RWPE1 (cell line): ENCODE data around the gene DNAH14.

Experiments used
- CTCF ChIA-PET: fragments of 350-600 bp; sonication (Branson Sonifier 250); formaldehyde crosslinking; extraction: SDS; loops from one replicate; lab custom pipeline; 2021; lab: Yijun Ruan, JAX
- POLR2A ChIA-PET: fragments of 400-600 bp; formaldehyde crosslinking; extraction: SDS; loops from one replicate; lab custom pipeline; 2020; ENCODE audit warnings: antibody characterized with exemption; ENCODE audit not compliant: low non-redundant PET; lab: Yijun Ruan, JAX
- DNase-seq: peaks from one replicate; pipeline ENCODE4 v3.0.0; 2012; ENCODE audit warnings: low spot score
- H3K27ac ChIP-seq: fragments of 450-650 bp; 2 replicates; pipeline ENCODE4 v1.5.1; 2017
- TF ChIP-seq, protein P1 (sequence below): fragments of 450-650 bp; conservative IDR thresholded peaks from 2 replicates; pipeline ENCODE4 v1.5.1; 2017; ENCODE audit warnings: low read depth, mild to moderate bottlenecking

DNAH14 gene

DNA sequence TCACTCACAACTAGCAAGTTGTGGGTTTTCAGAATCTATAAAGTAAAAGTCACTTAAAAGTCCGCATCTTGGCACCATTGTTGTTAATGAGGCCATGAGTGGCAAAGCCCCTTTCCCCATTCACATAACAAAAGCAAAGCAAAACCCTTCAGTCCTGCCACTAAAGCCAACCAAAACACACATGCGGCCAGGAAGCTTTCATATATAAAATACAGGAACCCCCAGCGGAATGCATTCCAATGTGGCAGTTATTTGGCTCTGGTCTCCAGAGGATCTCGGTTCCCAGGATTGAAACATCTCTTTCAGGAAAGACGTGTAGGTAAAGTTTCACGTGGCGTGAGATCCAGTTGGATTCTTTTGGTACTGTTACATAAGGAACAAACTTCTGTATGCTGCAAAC, 500.8 kb downstream of the DNAH14 start:
- H3K27ac ChIP-seq: no peak overlapping the region
- ChIA-PET POLR2A (interaction anchor here (0.7 kb wide), 1 partner anchor 693 kb away, joined by 7 read pairs; no protein-coding TSS in a partner anchor), CTCF (interaction anchor here (0.8 kb wide), 1 partner anchor 17 kb away, joined by 3 read pairs; no protein-coding TSS in a partner anchor)
- TF ChIP-seq, protein P1, sequence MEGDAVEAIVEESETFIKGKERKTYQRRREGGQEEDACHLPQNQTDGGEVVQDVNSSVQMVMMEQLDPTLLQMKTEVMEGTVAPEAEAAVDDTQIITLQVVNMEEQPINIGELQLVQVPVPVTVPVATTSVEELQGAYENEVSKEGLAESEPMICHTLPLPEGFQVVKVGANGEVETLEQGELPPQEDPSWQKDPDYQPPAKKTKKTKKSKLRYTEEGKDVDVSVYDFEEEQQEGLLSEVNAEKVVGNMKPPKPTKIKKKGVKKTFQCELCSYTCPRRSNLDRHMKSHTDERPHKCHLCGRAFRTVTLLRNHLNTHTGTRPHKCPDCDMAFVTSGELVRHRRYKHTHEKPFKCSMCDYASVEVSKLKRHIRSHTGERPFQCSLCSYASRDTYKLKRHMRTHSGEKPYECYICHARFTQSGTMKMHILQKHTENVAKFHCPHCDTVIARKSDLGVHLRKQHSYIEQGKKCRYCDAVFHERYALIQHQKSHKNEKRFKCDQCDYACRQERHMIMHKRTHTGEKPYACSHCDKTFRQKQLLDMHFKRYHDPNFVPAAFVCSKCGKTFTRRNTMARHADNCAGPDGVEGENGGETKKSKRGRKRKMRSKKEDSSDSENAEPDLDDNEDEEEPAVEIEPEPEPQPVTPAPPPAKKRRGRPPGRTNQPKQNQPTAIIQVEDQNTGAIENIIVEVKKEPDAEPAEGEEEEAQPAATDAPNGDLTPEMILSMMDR: no peak
- DNase-seq: no peak

DNA sequence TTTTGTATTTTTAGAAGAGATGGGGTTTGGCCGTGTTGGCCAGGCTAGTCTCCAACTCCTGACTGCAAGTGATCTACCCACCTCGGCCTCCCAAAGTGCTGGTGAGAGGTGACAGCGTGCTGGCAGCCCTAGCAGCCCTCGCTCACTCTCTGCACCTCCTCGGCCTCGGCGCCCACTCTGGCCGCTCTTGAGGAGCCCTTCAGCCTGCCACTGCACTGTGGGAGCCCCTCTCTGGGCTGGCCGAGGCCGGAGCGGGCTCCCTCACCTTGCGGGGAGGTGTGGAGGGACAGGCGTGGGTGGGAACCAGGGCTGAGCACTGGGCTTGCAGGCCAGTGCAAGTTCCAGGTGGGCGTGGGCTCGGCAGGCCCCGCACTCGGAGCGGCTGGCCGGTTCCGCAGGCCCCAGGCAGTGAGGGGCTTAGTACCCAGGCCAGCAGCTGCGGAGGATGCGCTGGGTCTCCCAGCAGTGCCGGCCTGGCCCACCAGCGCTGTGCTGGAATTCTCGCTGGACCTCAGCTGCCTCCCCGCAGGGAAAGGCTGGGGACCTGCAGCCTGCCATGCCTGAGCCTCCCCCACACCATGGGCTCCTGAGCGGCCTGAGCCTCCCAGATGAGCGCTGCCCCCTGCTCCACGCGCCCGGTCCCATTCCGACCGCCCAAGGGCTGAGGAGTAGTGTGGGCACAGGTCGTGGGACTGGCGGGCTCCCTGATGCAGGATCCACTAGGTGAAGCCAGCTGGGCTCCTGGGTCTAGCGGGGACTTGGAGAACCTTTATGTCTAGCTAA, 501.8 kb downstream of the DNAH14 start:
- ChIA-PET POLR2A (no interaction called here), CTCF (interaction anchor here (0.6 to 0.8 kb wide), 4 partner anchors 16 to 502 kb away, joined by 3 to 4 read pairs (median 3); partner anchors contain the start of gene DNAH14)
- no peak for DNase-seq
- no peak overlapping the region for H3K27ac ChIP-seq
- TF ChIP-seq, protein P1: no peak

DNA sequence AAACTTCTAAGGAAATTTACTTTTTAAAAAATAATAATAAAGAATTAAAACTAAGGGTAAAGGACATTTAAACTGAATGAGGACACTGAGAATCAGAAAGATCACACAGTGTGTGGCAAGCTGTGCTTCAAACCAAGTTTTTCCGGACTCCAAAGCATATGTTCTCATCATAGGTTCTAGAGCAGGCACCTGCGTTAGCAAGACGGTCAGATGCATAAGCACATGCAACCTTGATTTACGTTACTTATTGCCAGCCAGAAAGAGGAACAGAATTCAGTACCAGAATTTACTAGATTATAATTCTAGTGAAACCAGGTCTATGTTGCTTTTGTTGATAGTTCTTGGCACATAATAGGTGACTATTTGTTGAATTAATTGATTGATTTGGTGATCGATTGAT, 504.6 kb downstream of the DNAH14 start:
- TF ChIP-seq, protein P1: no peak
- CTCF ChIA-PET: no interaction called here
- no peak for DNase-seq
- H3K27ac ChIP-seq: no peak overlapping the region
- POLR2A ChIA-PET: no interaction called here

DNA sequence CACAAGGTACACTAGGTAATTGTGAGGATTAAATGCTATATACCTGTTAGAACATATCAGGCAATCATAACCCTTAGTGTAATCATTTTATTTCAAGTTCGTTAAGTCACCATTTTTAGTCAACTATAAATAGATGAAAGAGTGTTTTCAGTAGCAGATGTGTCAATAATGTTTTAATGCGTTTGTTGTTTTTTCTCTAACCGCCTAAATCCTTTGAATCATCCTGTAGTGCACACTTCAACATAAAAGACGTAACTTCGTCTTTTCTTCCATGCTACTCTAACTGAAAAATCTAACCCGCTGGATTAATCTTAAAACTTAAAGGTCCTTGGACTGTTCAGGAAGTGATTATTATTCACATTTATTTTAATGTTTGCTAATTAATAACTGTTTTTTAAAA, 505.6 kb downstream of the DNAH14 start:
- TF ChIP-seq, protein P1: no peak
- no peak for DNase-seq
- POLR2A ChIA-PET: no interaction called here
- no peak overlapping the region for H3K27ac ChIP-seq
- CTCF ChIA-PET: no interaction called here

DNA sequence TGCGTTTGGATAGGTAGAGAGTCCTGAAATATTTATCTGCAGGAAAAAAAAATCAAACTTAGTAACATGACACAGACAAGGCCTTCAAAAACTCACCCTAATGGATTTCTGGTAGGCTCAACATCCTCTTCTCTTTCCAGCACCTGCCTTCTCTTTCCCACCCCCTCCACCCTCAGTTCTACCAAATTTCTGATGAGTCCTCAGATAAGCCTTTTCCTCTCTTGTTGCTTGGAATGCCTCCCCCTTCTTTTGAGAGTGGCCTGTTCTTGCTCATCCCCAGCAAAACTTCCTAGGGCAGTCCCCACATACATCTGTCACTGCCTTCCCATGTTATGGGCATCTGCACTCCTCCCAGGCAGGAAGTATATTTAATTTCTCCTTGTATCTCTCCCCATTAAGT, 506.0 kb downstream of the DNAH14 start:
- no peak for DNase-seq
- ChIA-PET CTCF (no interaction called here), POLR2A (no interaction called here)

DNA sequence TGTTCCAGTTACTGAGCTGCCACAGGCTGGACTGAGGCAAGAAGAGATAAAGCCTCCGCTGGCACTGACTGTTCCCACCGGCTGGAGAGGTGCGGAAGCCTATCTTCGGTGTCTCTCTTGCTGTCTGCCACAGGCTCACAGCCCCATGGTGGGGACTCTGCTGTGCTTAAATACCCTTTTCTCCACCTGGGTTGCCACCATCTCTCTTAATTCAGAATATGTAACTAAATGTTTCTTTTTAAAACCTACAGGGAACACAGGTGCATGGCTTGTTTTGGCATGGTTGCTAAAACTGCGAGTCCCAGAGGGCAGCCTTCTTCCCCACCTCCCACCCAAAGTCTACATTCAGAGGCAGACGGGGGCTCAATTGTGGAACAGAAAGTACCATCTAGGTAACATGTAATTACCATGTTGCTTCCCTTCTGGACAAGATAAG, 506.5 kb downstream of the DNAH14 start:
- TF ChIP-seq, protein P1: no peak
- ChIA-PET POLR2A (no interaction called here), CTCF (no interaction called here)
- H3K27ac ChIP-seq: no peak overlapping the region
- DNase-seq: no peak

More for the DNA sequence above, 506.0 kb downstream of the DNAH14 start:
- TF ChIP-seq, protein P1: no peak
- H3K27ac ChIP-seq: no peak overlapping the region
